Right atrium auricular region (tissue), 2 donors: ENCODE data around the gene RPS6KA4. TPM values are rescaled to one million over a fixed set of nuclear protein-coding genes. Genes with fewer than 3 reads are reported as not detected.

Experiments
- DNase-seq: peaks from one replicate; pipeline ENCODE4 v3.0.0-alpha.2; 2019; ENCODE audit warnings: low spot score
- H3K27ac ChIP-seq, 2 donors: fragments of 200-600 bp; sonication (generic); 1 replicate in 1 of 2; 2 replicates in 1 of 2; pipeline ENCODE4 v1.5.1; 2016 to 2019
- H3K27me3 ChIP-seq, 2 donors: fragments of 200-600 bp; sonication (generic); one replicate each; pipeline versions ENCODE4 v1.5.1 to v1.6.0; 2017 to 2019
- H3K36me3 ChIP-seq: fragments of 200-600 bp; sonication (generic); one replicate; pipeline ENCODE4 v1.5.1; 2016
- H3K4me1 ChIP-seq, 2 donors: fragments of 200-600 bp; sonication (generic); one replicate each; pipeline versions ENCODE4 v1.5.1 to v1.6.0; 2017 to 2019
- H3K4me3 ChIP-seq, 2 donors: fragments of 200-600 bp; sonication (generic); 1 replicate in 1 of 2; 2 replicates in 1 of 2; pipeline ENCODE4 v1.5.1; 2017 to 2019; ENCODE audit warnings: mild to moderate bottlenecking in 1 of 2, moderate library complexity in 1 of 2
- H3K9me3 ChIP-seq, 2 donors: fragments of 200-600 bp; sonication (generic); one replicate each; pipeline ENCODE4 v1.5.1; 2019
- total RNA-seq, 2 donors: library from RNA; depleted of rRNA; stranded (reverse); fragments of >200 nt; gene quantifications; one replicate each; pipeline ENCODE4 v1.1.0, GENCODE V29; 2016
- TF ChIP-seq, protein P1 (sequence below), 2 donors: fragments of 200-600 bp; sonication (generic); IDR thresholded peaks; one replicate each; pipeline ENCODE4 v1.5.1; 2019; ENCODE audit warnings: antibody characterized with exemption in 2 of 2

Gene RPS6KA4
- total RNA-seq, 2 donors from 2014 or later = 11.4 to 22.2 TPM

DNA sequence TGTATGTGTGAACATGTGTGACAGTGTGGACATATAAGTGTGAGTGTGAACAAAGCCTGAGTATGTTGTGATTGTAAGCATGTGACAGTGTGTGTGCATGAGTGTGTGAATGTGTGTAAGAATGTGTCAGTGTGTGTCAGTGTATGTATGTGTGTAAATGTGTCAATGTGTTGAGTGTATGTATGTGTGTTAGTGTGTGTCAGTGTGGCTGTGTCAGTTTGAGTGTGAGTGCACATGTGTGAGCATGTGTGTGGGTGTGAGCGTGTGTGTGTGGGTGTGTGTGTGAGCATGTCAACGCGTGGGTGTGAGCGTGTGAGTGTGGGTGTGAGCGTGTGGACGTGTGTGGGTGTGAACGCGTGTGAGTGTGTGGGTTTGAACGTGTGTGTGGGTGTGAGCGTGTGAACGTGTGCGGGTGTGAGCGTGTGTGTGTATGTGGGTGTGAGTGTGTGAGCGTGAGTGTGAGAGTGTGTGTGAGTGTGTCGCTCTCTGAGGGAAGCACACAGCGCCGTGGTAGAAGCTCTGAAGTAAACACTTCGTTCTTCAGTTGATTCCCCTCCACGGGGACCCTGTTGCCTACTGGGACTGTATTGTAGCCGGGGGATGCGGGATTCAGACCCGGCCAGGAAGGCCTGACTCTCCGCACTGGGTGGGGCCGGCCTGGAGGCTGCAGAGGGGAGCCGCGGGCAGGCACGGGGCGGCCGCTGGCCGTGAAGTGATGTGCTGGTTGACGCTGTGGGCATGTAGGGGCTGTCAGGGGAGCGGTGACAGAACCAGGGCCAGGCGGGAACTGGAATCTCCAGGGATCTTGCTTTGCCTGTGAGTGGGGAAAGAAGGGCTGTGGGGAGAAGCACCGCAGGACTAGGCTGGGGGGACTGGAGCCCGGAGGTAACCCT is 21.1 kb downstream of the RPS6KA4 start:
- Histone ChIP-seq H3K4me3 (no peak overlapping the region), H3K27me3 (no peaks in the 10 kb centered on the region), H3K36me3 (no peaks in the 10 kb centered on the region), H3K27ac (no peak overlapping the region), H3K9me3 (no peaks in the 10 kb centered on the region), H3K4me1 (peaks cover 0 to 16% of the 10 kb centered on the region in 2 donors)
- DNase-seq = no peak
- TF ChIP-seq, protein P1, sequence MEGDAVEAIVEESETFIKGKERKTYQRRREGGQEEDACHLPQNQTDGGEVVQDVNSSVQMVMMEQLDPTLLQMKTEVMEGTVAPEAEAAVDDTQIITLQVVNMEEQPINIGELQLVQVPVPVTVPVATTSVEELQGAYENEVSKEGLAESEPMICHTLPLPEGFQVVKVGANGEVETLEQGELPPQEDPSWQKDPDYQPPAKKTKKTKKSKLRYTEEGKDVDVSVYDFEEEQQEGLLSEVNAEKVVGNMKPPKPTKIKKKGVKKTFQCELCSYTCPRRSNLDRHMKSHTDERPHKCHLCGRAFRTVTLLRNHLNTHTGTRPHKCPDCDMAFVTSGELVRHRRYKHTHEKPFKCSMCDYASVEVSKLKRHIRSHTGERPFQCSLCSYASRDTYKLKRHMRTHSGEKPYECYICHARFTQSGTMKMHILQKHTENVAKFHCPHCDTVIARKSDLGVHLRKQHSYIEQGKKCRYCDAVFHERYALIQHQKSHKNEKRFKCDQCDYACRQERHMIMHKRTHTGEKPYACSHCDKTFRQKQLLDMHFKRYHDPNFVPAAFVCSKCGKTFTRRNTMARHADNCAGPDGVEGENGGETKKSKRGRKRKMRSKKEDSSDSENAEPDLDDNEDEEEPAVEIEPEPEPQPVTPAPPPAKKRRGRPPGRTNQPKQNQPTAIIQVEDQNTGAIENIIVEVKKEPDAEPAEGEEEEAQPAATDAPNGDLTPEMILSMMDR (IDR thresholded peaks at IDR 0.05) = no peak

GRCh38 chr11:64381350-64381749 is 22.4 kb downstream of the RPS6KA4 start:
- no peak for DNase-seq
- Histone ChIP-seq H3K4me1 (peaks cover 0 to 21% of the 10 kb centered on the region in 2 donors), H3K4me3 (no peak overlapping the region), H3K9me3 (no peaks in the 10 kb centered on the region), H3K27ac (no peak overlapping the region), H3K27me3 (no peaks in the 10 kb centered on the region), H3K36me3 (no peaks in the 10 kb centered on the region)
- TF ChIP-seq, protein P1 (IDR thresholded peaks at IDR 0.05) = no peak

- H3K4me3 ChIP-seq = no peak overlapping the region
- no peak overlapping the region for H3K27ac ChIP-seq
- DNase-seq = no peak
- H3K27me3 ChIP-seq = no peaks in the 10 kb centered on the region
- no peaks in the 10 kb centered on the region for H3K36me3 ChIP-seq
- H3K4me1 ChIP-seq = peaks cover 0 to 21% of the 10 kb centered on the region in 2 donors
- TF ChIP-seq, protein P1 (IDR thresholded peaks at IDR 0.05) = no peak
- no peaks in the 10 kb centered on the region for H3K9me3 ChIP-seq
These were observed 23.1 kb downstream of the RPS6KA4 start for GRCh38 chr11:64382047-64382446.

- no peaks in the 10 kb centered on the region for H3K36me3 ChIP-seq
- TF ChIP-seq, protein P1 (IDR thresholded peaks at IDR 0.05) = no peak
- no peak overlapping the region for H3K27ac ChIP-seq
- no peak for DNase-seq
- no peaks in the 10 kb centered on the region for H3K9me3 ChIP-seq
- no peaks in the 10 kb centered on the region for H3K27me3 ChIP-seq
- peaks cover 0 to 21% of the 10 kb centered on the region in 2 donors for H3K4me1 ChIP-seq
- no peak overlapping the region for H3K4me3 ChIP-seq
These were observed 23.6 kb downstream of the RPS6KA4 start for GRCh38 chr11:64382586-64382985.

GRCh38 chr11:64383580-64383979 is 24.6 kb downstream of the RPS6KA4 start:
- H3K27ac ChIP-seq = no peak overlapping the region
- TF ChIP-seq, protein P1 (IDR thresholded peaks at IDR 0.05) = no peak
- H3K27me3 ChIP-seq = no peaks in the 10 kb centered on the region
- no peak for DNase-seq
- peaks cover 0 to 18% of the 10 kb centered on the region in 2 donors for H3K4me1 ChIP-seq
- no peaks in the 10 kb centered on the region for H3K36me3 ChIP-seq
- H3K4me3 ChIP-seq = no peak overlapping the region
- no peaks in the 10 kb centered on the region for H3K9me3 ChIP-seq
